GM13977 (cell line): ENCODE results near the gene NOC2L.
"Not testable (repeated sequence)": the region's sequence is repeated elsewhere in the genome, so short reads cannot be mapped to it uniquely, and the experiment has no call there.

Experiments used
- DNase-seq: peaks from one replicate; pipeline ENCODE4 v3.0.0; 2012; ENCODE audit warnings: low spot score
- CTCF ChIP-seq: IDR thresholded peaks from 2 replicates; pipeline ENCODE4 v1.5.1; 2012; ENCODE audit warnings: mild to moderate bottlenecking, control low read depth; ENCODE audit not compliant: insufficient read depth; ENCODE audit errors: extremely low read depth, missing control alignments
- in situ Hi-C: fragments of 300-500 bp; cut with MboI; formaldehyde crosslinking; loops from one replicate; pipeline ENCODE4 v1.12.0; 2022; ENCODE audit warnings: low sequenced_read_pairs, low pct_unique_long_range_greater_than_20kb, mixed read lengths, inconsistent platforms; ENCODE audit not compliant: unreplicated experiment

Gene NOC2L

DNA sequence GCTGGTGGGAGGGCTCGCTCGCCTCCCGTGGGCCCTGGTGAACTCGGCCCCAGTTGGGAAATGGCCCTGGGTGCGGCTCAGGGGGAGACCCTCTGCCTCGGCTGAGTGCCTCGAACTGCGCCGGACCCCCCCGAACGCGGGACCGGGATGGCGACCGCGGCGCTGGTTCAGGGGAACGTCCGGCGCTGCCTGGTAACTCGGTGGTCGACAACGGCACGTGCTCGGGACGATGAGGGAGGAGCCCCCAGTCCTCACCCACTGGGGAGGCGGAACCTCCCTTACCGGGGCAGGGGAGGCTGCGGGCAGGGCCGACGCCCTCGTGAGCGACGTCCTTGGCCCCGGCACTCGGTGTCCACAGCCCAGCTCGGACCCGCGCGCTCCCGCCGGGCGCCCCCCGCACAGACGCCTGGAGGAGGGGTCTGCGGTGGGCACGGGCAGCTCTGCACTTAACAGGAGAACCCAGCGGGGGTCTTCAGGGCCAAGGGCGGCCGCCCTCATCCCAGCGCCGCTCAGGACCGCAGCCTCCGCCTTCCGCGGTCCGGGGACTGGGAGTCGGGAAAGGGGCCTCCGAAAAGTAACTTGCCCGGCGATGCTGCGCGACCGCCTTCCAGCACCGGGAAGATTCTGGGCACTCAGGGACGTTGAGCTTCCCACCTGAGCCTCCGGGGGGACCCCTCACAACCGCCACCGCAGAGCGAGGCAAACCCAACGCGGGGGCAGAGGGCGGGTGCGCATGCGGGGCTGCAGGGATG, 39.1 kb upstream of the NOC2L start:
- no peak for TF ChIP-seq CTCF
- DNase-seq = no peak

DNA sequence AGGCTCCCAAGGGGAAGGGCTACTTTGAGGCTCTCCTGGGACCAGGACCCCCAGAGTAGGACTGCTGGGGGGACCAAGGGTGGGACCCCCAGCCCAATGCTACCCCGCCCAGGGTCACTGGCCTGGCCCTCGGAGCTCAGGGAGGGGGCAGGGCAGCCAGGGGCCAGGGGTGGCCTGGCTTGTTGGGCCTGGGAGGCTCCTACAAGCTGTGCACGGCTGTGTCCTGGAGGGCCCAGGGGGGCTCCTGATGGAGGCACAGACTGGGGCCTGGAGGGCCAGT, 38.6 kb upstream of the NOC2L start:
- in situ Hi-C loops = no loop called here
- TF ChIP-seq CTCF = no peak
- DNase-seq = no peak

More for the DNA sequence above, 39.1 kb upstream of the NOC2L start:
- in situ Hi-C loops = no loop called here

DNA sequence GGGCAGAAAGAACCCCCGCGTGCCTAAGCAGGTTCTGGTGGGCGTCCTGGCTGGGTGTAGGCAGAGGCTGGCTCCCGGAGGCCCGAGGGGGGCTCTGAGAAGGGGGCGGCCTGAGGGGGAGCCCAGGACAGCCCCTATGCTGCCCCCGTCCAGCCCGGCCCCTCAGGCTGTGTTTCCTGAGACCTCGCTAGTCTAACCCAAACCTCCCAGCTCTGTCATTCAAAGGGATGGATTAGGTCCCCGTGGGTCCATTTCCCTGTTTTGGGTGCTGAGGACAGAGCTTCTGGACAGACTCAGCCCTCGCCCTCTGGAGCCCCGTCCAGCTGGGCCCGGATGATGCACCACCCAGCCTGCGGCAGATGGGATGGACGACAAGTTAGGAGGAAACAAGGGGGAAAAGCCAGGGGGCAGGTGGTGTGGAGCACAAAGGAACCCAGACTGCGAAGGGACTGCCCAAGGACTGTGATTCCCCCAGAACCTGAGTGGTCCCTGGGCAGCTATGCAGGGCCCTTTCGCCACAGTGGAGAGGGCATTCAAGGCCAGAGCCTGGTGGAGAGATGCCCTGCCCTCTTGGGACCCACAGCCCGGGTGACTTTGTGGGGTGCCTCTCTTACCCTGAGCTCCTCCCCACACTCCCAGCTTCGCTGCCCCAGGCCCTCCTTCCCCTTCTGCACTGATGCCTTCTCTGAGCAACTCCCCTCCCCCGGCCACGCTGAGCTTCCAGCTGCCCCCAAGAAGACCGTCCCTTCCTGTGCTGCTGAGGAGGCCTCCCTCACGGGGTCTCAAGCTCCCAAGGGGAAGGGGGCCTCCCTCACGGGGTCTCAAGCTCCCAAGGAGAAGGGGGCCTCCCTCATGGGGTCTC, 38.0 kb upstream of the NOC2L start:
- no peak for TF ChIP-seq CTCF
- no peak for DNase-seq

GRCh38 chr1:995665-996633, 36.9 kb upstream of the NOC2L start:
- DNase-seq = no peak
- in situ Hi-C loops = no loop called here
- TF ChIP-seq CTCF = no peak

More for the DNA sequence above, 38.0 kb upstream of the NOC2L start:
- in situ Hi-C loops = no loop called here

GRCh38 chr1:994546-994945, 35.5 kb upstream of the NOC2L start:
- DNase-seq, in situ Hi-C loops: not testable (repeated sequence)

DNA sequence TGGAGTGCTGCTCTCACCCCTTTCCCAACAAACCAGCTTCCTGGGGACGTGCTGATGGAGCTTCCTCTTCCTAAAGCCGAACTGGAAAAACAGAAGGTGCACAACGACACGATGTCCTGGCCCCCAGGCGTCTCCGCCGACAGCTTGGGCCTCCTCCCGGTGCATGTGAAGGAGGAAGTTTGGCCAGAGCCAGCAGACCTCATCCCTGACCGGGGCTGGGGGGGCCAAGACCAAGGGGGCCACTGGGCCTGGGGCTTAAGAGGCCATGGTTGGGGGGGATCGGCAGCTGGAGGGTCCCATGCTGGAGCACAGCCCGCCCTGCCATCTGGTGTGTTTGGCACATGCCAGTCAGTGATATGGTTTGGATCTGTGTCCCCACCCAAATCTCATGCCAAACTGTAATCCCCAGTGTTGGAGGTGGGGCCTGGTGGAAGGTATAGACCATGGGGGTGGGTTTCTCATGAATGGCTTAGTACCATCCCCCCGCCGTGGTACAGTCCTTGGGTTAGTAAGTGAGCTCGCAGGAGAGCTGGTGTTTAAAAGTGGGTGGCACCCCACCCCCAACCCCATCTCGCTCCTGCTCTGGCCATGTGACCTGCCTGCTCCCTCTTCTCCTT, 34.4 kb upstream of the NOC2L start:
- no peak for TF ChIP-seq CTCF
- no peak for DNase-seq
- in situ Hi-C loops = no loop called here
